Measurements from ENCODE around the gene ATP8B1. TPM values are rescaled to one million over a fixed set of nuclear protein-coding genes. Genes with fewer than 3 reads are reported as not detected.
A peak's percentile ranks its signal among the peaks of the same experiment; 100 is the strongest.

ATP8B1 gene
- total RNA-seq, 2 donors from 2014 or later, result 33.5 to 103 TPM

DNA sequence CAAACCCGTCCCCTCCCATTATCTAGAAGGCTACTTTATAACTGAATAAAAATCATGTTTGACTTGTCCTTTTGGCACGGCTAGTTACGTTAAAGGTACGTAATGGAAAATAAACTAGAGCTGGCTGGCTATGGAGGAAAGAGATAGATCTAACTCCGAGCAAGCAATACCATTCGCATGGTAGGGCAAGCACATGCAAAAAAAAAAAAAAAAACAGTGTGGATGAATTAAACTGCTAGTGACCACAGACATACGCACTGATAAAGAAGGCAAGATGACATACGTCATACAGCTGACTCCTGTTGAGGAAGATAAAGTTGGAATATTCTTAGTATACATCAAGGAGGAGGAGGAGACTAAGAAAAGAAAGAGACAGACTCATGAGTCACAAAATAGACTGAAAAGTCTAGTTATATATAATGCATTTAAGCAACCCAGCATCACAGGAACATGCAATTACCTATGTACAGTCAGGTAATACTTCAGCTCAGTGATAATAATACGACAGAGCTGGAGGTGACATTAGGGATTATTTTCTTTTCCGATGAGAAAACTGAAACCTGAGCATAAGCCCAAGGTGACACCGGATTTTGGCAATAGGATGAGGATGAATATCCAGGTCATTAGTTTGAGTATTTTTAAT, 143.5 kb downstream of the ATP8B1 start:
- H3K27me3 ChIP-seq (replicated peaks; ENCODE audit: insufficient read depth), result no peaks in the 10 kb centered on the region
- H3K4me3 ChIP-seq, result no peak overlapping the region
- H3K27ac ChIP-seq, result peak overlapping the region; percentile 81 to 87
- no peaks in the 10 kb centered on the region for H3K9me3 ChIP-seq
- no peak for TF ChIP-seq POLR2A (IDR thresholded peaks at IDR 0.05)
- TF ChIP-seq, protein P1, sequence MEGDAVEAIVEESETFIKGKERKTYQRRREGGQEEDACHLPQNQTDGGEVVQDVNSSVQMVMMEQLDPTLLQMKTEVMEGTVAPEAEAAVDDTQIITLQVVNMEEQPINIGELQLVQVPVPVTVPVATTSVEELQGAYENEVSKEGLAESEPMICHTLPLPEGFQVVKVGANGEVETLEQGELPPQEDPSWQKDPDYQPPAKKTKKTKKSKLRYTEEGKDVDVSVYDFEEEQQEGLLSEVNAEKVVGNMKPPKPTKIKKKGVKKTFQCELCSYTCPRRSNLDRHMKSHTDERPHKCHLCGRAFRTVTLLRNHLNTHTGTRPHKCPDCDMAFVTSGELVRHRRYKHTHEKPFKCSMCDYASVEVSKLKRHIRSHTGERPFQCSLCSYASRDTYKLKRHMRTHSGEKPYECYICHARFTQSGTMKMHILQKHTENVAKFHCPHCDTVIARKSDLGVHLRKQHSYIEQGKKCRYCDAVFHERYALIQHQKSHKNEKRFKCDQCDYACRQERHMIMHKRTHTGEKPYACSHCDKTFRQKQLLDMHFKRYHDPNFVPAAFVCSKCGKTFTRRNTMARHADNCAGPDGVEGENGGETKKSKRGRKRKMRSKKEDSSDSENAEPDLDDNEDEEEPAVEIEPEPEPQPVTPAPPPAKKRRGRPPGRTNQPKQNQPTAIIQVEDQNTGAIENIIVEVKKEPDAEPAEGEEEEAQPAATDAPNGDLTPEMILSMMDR (IDR thresholded peaks at IDR 0.05), result no peak
- peak; percentile 95 for TF ChIP-seq POLR2AphosphoS5 (IDR thresholded peaks at IDR 0.05)
- peak; percentile 69 for DNase-seq (ENCODE audit: low spot score)
- intact Hi-C loops (cut with DNase I), result no loop called here
- H3K4me1 ChIP-seq (replicated peaks), result peaks cover 11% of the 10 kb centered on the region
- no peaks in the 10 kb centered on the region for H3K36me3 ChIP-seq
- WGBS, result 49% methylated on average over 11 of the region's 11 CpGs

DNA sequence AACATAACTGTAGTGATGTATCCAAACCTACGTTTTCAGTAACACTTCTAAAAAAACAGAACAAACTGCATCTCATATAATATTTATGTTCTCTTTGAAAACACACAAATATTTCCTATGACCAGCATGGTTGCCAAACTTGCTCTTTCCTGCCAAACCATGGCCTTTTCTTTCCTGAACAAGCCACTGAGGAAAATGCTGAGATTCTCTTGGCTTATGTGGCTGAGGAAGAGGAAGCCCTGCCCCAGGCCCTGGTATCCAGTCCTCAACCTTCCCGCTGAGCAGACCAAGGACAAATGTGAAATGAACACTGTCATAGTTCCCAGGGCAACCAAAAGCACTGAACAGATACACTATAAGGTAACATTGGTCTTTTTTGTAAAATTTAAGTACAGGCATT, 145.6 kb downstream of the ATP8B1 start:
- intact Hi-C loops (cut with DNase I), result no loop called here
- Histone ChIP-seq H3K4me1 (replicated peaks) (peaks cover 11% of the 10 kb centered on the region), H3K27ac (peak overlapping the region; percentile 81 to 87), H3K36me3 (no peaks in the 10 kb centered on the region), H3K4me3 (no peak overlapping the region), H3K27me3 (replicated peaks; ENCODE audit: insufficient read depth) (no peaks in the 10 kb centered on the region), H3K9me3 (no peaks in the 10 kb centered on the region)
- TF ChIP-seq POLR2AphosphoS5 (IDR thresholded peaks at IDR 0.05), result peak; percentile 71
- TF ChIP-seq POLR2A (IDR thresholded peaks at IDR 0.05), result no peak
- TF ChIP-seq, protein P1 (IDR thresholded peaks at IDR 0.05), result no peak
- 54% methylated on average over 2 of the region's 2 CpGs for WGBS
- DNase-seq (ENCODE audit: low spot score), result peak; percentile 27

DNA sequence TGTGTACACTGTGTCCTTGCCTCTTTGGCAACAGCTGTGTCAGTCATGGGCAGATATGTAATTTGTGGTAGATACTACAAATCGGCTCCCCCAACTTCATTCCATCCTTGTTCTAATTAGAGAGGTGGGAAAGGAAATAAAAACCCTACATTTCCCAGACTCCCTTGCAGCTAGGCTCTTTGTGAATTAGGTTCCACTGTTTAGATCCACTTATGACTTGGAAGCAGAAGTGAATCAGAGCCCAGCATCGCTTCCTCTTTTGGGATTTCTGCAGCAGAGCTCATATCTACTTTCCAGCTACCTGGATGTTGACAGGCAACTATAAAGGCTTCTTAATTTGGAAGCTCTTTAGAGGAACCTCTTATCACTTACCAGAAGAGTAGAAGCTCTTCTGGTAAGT, 147.4 kb downstream of the ATP8B1 start:
- 91% methylated on average over 2 of the region's 2 CpGs for WGBS

DNA sequence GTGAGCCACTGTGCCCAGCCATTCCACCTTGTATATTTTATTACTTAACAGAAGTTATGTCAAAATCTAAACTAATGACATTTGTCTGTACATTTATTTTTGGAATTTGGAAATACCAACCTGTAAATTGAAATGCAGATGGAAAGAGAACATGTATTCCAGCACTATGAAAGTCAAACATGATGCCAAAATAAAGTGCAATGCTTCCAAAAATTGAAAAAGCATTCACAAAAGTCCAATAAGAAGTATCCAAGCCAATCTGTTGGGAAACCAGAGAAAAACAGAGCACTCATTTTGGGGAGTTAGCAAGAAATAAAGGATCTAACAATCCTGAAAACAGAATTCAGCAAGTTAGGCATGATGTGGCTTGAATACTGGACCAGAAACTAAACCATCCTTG, 151.2 kb downstream of the ATP8B1 start:
- no peak for TF ChIP-seq POLR2AphosphoS5 (IDR thresholded peaks at IDR 0.05)
- no peak for TF ChIP-seq POLR2A (IDR thresholded peaks at IDR 0.05)
- TF ChIP-seq, protein P1 (IDR thresholded peaks at IDR 0.05), result no peak
- H3K4me3 ChIP-seq, result no peak overlapping the region
- no peak overlapping the region for H3K27ac ChIP-seq
- intact Hi-C loops (cut with DNase I), result no loop called here
- DNase-seq (ENCODE audit: low spot score), result no peak
- no peaks in the 10 kb centered on the region for H3K27me3 ChIP-seq (replicated peaks; ENCODE audit: insufficient read depth)
- H3K36me3 ChIP-seq, result no peaks in the 10 kb centered on the region
- no peaks in the 10 kb centered on the region for H3K9me3 ChIP-seq
- no peaks in the 10 kb centered on the region for H3K4me1 ChIP-seq (replicated peaks)

More for the DNA sequence above, 147.4 kb downstream of the ATP8B1 start:
- Histone ChIP-seq H3K36me3 (no peaks in the 10 kb centered on the region), H3K9me3 (no peaks in the 10 kb centered on the region), H3K4me3 (no peak overlapping the region), H3K27ac (peak overlapping the region in 1 of 2 donors; percentile 87), H3K4me1 (replicated peaks) (peaks cover 11% of the 10 kb centered on the region), H3K27me3 (replicated peaks; ENCODE audit: insufficient read depth) (no peaks in the 10 kb centered on the region)
- intact Hi-C loops (cut with DNase I), result no loop called here
- no peak for DNase-seq (ENCODE audit: low spot score)
- TF ChIP-seq POLR2A (IDR thresholded peaks at IDR 0.05) (no peak), POLR2AphosphoS5 (IDR thresholded peaks at IDR 0.05) (no peak)
- TF ChIP-seq, protein P1 (IDR thresholded peaks at IDR 0.05), result no peak

Data from prostate gland (tissue), 2 donors.